Fibroblast of the aortic adventitia (primary cell): ENCODE measurements around the gene DNA2. TPM values are rescaled to one million over a fixed set of nuclear protein-coding genes. Genes with fewer than 3 reads are reported as not detected.
A peak's percentile ranks its signal among the peaks of the same experiment; 100 is the strongest.
"Not testable (repeated sequence)": the region's sequence is repeated elsewhere in the genome, so short reads cannot be mapped to it uniquely, and the experiment has no call there.

Experiments used
- DNase-seq: peaks from one replicate; pipeline ENCODE4 v3.0.0-alpha.2; 2010; ENCODE audit warnings: low read depth
- H3K4me3 ChIP-seq: 2 replicates; pipeline ENCODE4 v1.5.1; 2011; ENCODE audit warnings: low read depth, mild to moderate bottlenecking, control low read depth, low read length, moderate library complexity
- total RNA-seq: library from RNA; depleted of rRNA; stranded (reverse); fragments of >200 nt; gene quantifications from 2 replicates; pipeline ENCODE4 v1.2.3, GENCODE V29; 2012; ENCODE audit warnings: low replicate concordance
- TF ChIP-seq, protein P1 (sequence below): IDR thresholded peaks from 2 replicates; pipeline ENCODE4 v1.5.1; 2011; ENCODE audit warnings: mild to moderate bottlenecking, low read length, control low read depth, inconsistent platforms; ENCODE audit not compliant: insufficient read depth

The DNA2 gene
- total RNA-seq, 1 donor = 15.2 TPM

DNA sequence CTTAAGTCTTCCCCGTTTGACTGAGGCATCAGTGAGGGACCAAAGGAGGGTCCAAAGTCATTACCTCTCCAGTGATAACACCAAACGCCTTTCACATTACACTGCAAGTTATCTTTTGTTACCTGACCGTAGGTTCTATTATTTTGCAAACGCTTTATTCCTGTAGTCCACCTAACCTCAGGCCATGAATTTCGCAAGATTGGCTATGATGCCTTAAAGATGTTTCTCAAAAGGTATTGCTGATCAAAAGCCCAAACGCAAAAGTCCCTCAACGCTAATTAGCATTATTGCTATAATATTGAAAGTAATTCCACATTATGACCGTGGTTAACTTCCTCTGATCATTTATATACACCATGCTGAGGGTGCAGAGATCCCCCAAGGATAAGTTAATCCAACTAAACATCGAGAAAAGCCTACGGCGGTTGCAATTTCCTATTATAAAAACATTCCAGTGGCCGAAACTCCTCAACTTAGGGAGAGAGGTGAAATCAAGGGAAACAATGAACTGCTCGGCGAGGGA is 649 bp downstream of the DNA2 start:
- DNase-seq = peak; percentile 7
- H3K4me3 ChIP-seq = peak overlapping the region; percentile 80
- TF ChIP-seq, protein P1, sequence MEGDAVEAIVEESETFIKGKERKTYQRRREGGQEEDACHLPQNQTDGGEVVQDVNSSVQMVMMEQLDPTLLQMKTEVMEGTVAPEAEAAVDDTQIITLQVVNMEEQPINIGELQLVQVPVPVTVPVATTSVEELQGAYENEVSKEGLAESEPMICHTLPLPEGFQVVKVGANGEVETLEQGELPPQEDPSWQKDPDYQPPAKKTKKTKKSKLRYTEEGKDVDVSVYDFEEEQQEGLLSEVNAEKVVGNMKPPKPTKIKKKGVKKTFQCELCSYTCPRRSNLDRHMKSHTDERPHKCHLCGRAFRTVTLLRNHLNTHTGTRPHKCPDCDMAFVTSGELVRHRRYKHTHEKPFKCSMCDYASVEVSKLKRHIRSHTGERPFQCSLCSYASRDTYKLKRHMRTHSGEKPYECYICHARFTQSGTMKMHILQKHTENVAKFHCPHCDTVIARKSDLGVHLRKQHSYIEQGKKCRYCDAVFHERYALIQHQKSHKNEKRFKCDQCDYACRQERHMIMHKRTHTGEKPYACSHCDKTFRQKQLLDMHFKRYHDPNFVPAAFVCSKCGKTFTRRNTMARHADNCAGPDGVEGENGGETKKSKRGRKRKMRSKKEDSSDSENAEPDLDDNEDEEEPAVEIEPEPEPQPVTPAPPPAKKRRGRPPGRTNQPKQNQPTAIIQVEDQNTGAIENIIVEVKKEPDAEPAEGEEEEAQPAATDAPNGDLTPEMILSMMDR = no peak

DNA sequence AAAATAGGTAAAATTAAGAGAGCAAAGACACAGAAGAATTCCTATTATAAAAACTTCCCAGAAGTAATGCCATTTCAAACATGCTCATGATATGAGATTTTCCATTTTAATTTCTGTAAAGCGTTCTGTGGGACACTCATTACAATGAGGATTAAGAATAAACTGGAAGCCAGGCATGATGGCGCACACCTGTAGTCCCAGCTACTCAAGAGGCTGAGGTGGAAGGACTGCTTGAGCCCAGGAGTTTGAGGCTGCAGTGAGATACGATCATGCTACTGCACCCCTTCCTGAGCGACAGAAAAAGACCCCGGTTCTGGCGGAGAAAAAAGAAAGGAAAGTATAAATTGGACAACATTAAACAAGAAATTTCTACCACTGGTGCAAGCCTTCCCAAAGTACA is 1.5 kb downstream of the DNA2 start:
- TF ChIP-seq, protein P1 = no peak
- DNase-seq = no peak

DNA sequence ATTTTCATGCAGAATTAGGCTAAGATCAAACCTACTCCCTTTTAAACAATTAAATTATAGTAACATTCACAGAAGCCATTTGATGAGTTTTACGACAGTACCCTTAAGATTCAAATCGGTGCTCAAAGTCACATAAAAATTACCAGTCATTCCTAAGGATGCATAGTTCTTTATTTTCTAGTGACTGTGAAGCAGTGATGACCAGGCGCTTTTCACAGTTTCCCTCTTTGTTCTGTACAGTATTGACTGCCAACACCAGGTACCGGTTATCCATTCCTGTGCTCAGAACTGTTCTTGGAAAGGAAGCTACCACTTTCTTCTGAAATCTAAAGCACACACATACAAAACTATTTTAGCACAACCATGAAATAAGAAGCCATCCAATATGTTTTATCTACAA is 1.9 kb downstream of the DNA2 start:
- DNase-seq = no peak
- TF ChIP-seq, protein P1 = no peak
- H3K4me3 ChIP-seq = no peak overlapping the region

More for the DNA sequence above, 1.5 kb downstream of the DNA2 start:
- peak overlapping the region; percentile 80 for H3K4me3 ChIP-seq

DNA sequence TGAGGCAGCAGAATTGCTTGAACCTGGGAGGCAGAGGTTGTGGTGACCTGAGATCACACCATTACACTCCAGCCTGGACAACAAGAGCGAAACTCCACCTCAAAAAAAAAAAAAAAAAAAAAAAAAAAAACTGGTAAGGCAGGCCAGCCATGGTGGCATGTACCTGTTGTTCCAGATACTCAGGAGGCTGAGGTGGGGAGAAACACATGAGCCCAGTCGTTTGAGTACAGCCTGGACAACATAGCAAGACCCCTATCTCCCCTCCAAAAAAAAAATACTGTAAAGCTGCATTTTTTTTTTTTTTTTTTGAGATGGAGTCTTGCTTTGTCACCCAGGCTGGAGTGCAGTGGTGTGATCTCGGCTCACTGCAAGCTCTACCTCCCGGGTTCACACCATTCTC is 7.0 kb downstream of the DNA2 start:
- not testable (repeated sequence) for DNase-seq, H3K4me3 ChIP-seq

DNA sequence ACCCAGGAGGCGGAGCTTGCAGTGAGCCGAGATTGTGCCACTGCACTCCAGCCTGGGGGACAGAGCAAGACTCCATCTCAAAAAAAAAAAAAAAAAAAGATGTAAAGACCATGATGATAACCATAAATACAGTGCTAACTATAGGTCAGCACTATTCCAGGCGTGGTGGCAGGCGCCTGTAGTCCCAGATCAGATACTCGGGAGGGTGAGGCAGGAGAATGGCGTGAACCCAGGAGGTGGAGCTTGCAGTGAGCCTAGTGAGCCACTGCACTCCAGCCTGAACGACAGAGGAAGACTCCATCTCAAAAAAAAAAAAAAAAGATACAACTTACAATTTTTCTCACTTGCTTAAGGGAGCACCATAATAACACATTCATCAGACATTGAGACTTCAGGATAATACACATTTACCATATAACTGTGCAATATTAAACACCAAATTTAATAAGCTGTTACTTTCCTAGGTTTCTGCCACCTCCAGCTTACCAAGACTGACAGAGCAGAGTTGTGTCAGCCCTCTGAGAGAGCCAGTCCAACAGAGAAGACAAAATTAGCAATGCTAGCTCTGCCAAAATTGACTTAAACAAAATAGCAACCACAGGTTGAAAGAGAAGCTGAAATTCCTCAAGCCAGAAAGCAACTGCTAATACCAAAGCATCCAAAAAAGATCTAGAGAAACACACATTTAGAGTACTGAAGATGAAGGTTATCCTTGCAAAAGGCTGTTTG is 8.2 kb downstream of the DNA2 start:
- TF ChIP-seq, protein P1 = no peak
- H3K4me3 ChIP-seq = no peak overlapping the region
- peak; percentile 21 for DNase-seq

DNA sequence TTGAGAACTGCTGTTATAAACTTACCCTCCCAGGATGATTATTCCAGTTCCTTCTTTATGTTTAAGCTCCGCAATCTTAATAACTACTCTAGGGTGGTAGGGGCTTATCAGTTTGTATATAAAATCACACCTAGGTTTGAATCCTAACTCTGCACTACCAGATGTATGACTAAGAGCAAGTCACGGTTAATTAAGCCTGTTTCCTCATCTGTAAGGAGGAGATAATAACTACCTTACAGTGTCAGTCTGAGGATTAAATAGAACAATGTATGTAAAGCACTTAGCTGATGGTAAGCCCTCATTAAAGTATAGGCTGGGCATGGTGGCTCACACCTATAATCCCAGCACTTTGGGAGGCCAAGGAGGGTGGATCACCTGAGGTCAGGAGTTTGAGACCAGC is 9.2 kb downstream of the DNA2 start:
- TF ChIP-seq, protein P1 = no peak
- H3K4me3 ChIP-seq = no peak overlapping the region
- DNase-seq = no peak

DNA sequence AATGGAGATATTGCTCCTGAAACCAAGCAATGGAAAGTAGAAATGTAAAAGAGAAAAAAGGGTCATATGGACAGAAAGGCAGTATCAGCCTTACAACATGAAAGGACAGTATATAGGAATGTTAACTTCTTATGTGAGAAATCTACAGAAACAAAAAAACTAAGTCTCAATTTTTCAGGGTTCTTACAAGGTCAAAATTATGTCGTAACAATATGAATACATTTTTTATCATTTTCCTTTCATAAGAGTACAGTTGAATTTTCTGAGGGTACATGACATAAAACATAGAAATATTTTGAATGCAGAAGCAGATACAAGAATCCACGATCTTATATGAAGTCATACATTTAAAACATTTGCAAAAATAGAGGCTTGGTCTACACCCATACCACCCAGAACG is 10.7 kb downstream of the DNA2 start:
- TF ChIP-seq, protein P1 = no peak
- no peak overlapping the region for H3K4me3 ChIP-seq
- no peak for DNase-seq

DNA sequence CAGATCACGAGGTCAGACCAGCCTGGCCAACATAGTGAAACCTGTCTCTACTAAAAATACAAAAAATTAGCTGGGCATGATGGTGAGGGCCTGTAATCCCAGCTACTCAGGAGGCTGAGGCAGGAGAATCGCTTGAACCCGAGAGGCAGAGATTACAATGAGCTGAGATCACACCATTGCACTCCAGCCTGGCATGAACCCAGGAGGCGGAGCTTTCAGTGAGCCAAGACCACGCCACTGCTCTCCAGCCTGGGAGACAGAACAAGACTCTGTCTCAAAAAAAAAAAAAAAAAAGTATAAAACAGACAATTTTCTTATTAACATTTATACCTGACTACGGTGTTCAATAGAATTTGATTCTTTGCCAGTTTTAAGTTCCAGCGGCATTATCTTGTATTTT is 22.1 kb downstream of the DNA2 start:
- not testable (repeated sequence) for H3K4me3 ChIP-seq
- peak; percentile 45 for DNase-seq
